ENCODE data around the gene ATOH8.

Gene ATOH8

DNA sequence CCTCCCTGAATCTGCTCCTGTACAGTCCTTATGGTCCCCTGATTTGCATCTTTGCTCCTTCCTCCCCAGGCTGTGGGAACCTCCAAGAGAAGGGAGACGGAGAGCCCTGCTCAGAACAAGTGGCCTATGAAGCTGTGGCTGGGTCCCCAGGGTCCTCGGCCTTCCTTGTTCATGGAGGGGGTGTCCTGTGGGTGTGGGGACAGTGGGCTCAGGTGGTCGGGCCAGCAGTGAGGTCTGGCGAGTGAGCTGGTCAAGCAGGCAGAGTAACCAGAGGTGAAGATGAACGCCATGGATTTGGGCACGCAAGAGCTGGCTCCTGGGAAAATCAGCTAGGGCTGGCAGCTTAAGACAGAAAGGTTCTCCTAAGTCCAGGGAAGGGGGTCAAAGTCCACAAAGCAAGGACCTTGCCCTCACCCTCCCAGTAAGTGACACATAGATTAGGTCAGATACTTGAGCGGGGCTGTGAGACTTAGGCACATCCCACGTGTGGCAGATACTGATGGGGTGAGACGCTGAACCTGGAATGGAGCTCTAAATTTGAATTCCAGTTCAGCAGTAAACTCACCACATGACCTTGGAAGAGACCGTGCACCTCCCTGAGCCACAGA lies 34.8 kb upstream of the ATOH8 start:
- no peak for DNase-seq

GRCh38 chr2:85719609-85720240 lies 34.1 kb upstream of the ATOH8 start:
- no peak for DNase-seq

DNA sequence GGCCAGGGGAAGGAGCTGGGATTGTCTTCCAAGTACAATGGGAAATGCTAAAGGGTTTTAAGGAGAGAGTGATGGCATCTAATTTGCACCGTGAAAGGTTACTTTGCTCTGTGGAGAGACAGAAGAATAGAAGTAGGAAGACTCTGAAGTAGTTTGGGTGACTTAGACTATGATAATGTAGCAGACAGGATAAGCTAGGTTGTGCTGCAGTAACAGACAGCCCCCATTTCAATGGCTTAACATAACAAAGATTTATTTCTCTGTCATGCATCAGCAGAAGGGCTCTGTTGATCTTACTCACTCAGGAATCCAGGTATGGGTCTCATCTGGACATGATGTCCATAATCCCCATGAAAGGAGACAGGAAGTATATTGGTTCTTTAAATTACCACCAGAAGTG lies 33.3 kb upstream of the ATOH8 start:
- DNase-seq = no peak

DNA sequence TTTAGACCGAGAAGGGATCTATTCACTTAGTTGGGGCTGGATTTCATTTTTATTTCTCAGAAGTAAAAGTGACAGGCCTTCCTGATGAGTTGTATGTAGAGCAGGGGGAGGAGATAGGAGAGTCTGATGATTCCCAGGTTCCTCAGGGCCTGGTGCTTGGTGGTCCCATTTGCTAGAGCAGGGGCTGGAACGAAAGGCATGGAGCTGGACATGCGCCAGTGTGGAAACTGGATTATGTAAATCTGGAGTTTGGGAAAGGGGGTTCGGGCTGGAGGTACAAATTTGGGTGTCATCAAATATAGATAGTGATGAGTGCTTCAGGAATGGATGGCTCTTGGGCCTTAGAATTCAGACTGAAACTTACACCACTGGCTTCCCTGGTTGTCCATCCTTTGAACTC lies 32.1 kb upstream of the ATOH8 start:
- no peak for DNase-seq

GRCh38 chr2:85722519-85722918 lies 31.3 kb upstream of the ATOH8 start:
- no peak for DNase-seq

GRCh38 chr2:85723707-85724360 lies 30.0 kb upstream of the ATOH8 start:
- no peak for DNase-seq

- DNase-seq = no peak
These were observed 29.0 kb upstream of the ATOH8 start for GRCh38 chr2:85724731-85725181.

- DNase-seq = no peak
These were observed 28.3 kb upstream of the ATOH8 start for GRCh38 chr2:85725451-85725850.

GRCh38 chr2:85727798-85728197 lies 26.0 kb upstream of the ATOH8 start:
- no peak for DNase-seq

DNA sequence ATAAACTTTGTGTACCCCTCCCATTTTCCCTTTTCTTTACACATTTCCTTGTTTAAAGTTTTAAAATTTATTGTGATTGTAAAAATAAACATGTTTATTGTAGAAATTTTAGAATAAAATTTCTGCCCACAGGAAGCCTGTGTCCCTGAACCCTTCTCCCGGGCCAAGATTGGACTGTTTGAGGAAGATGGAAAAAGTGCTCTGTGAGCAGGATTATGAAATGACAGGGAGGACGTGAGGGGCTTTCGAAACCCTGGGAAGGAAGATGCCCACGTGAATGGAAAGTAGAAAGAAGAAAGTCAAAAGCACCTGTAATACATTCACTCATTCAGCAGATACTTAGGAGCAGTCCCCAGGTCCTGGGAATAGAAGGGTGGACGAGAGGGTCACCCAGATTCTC lies 25.4 kb upstream of the ATOH8 start:
- DNase-seq = no peak

DNA sequence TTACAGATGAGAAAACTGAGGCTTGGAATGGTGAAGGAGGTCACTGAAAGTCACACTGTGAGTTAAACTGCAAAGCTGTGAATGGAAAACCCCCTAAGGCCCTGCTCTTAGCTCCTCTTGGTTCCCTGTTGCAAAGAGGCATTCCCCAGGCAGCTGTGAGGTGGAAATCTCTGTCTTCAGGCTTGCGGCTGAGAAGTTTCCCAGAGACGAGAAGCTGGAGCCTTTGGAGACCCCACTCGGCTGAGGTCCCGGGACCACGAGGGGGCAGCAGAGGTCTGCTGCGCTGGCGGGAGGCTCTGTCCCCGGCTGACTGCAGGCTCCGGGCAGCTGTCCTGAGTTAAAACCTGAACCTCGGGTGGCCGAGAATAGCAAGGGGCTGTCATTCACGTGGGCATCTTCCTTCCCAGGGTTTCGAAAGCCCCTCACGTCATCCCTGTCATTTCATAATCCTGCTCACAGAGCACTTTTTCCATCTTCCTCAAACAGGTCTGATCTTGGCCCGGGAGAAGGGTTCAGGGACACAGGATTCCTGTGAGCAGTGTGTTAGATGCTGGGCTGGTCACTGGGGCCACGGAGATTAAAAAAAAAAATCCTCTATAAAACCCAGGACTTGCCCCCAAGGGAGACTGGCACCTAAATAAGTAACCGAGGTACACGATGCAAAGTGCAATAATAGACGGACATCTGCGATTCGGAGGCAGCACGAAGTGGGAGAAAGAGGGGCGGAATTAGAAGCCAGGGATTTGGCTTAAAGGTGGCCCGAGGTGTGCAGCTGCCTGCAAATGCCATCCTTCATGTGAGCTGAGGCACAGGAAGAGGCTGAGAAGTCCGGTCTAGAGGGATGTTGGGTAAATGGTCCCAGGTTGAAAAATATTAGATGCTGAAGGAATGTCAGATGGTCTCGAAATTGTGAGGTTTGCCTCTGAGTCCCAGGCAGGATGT lies 24.6 kb upstream of the ATOH8 start:
- peak; percentile 51 for DNase-seq

DNA sequence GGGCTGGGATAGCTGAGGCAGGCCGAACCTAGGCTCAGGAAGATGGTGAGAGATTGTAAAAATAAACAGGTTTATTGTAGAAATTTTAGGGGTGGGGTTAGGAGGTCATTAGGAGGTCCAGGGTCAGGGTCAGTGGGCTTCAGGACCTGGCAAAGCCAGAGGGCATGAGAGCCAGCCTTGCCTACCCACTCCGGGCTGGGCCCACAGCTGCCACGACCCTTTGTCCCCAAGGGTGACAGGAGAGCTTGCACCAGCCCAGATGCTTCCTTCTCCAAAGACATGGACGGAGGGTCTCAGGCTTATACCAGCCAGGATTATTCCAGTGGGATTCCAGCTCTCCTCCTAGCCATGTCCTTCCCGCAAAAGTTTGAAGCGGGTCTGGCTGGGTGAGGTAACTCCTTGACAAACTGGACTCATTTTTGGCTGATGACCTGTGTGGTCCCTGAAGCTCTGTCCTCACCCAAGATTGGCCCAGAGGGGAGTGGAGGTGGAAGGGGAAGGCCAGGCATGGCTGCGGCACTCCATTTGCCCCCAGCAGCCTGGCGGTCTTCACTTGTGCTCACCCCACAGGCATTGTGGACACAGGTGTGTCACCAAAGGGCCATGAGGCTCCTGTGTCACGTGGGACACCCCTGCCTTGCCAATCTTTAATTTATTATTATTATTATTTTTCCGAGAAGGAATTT lies 23.8 kb upstream of the ATOH8 start:
- DNase-seq = no peak

- no peak for DNase-seq
These were observed 23.0 kb upstream of the ATOH8 start for GRCh38 chr2:85730686-85731230.

DNA sequence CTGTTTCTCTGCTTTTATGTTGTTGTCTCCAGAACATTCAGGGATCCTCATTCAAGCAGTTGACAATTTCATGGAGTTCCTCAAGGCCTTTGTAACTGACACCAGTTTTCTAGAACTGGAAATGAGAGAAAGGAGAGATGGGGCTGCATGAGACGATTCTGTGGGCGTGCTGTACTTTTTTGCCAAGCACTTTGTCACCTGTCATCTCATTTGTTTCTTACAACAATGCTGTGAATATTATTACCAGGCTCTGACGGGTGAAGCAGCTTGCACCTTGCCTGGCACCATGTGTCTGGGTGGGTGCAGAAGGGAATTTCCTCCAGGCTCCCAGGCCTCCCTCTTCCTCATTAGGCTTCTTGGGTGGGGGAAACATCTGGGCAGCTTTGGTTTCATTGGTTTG lies 22.2 kb upstream of the ATOH8 start:
- DNase-seq = no peak

- DNase-seq = no peak
These were observed 21.2 kb upstream of the ATOH8 start for GRCh38 chr2:85732467-85733120.

DNA sequence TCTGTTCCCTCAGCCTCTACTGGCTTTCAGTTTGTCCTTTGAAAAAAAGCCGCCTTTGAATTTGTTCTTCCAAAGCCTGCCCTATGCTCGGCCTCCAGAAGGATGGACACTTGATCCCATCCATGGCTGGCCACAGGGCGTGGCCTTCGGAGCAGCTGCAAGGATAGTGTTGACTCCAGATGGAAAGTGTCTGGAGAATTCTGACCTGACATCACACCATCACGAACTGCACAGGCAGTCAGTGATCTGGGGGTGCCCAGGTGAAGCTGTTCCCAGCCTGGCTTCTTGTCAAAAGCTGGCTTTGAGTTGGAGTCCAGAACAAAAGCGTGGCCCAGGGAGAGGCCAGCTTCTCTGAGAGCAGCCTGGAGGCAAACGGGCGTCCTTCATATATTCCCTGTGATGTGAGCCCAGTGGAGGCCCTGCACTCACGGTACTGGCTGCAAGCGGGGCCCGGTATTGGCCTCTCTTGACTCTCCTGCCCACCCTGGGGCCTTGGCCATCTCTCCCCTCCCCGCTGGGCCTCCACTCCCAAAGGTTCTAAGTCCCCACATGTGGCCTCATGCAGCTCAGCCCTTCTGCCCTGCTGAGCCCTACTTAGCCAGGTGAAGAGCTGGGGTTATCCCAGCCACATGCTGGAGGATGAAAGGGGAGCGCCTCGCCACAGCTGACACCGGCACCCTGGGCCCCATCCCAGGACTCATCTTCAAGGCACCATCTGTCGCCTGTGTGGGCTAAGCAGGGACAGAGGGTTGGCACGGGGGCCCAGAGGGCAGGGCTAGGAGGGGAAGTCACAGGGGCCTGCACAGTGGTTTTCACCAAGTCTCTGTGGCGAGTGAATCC lies 20.4 kb upstream of the ATOH8 start:
- DNase-seq = no peak

- DNase-seq = no peak
These were observed 19.8 kb upstream of the ATOH8 start for GRCh38 chr2:85734015-85734414.

DNA sequence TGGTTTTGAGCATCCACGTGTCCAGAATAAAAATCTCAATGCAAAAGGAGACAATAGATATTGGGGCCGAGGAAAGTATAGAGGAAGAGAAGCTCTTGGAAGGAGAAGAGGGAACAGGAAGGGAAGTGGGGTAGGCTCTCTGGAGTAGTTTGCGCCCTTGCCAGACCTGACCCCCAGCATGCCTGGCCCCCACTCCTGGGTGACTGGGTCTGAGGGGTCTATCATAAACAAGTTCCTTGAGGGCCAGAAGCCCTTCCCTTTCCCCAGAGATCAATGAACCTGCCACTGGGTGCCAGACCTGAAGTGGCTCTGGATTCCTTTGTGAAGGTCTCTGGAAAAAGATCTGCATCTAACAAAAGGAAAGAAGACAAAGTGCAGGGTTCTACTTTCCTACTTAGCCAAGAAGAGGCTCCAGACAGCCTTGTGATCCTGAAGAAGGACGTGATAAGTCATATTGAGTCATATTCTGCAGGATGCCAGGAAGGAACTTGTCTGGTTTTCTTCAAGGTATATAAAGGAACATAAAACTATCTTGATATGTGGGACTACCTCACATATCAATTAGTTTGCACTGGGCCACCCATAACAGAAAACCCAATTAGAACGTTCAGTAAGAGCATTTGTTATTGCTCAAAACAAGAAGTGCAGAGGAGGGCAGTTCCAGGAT lies 18.7 kb upstream of the ATOH8 start:
- no peak for DNase-seq

GRCh38 chr2:85735691-85736090 lies 18.1 kb upstream of the ATOH8 start:
- DNase-seq = no peak

Data from kidney glomerular epithelial cell (primary cell).